Mesenchymal stem cell (in vitro differentiated cells and primary cell): ENCODE results near the gene USP47.

Experiments used
- DNase-seq: peaks from one replicate; pipeline ENCODE4 v3.0.0-alpha.2; 2013
- H2AFZ ChIP-seq: one replicate; pipeline ENCODE4 v1.6.1; 2013; ENCODE audit warnings: low read depth, mild to moderate bottlenecking, control low read depth, inconsistent platforms, low read length, moderate library complexity
- H2AK5ac ChIP-seq: 2 replicates; pipeline ENCODE4 v1.6.1; 2013; ENCODE audit warnings: low read length, moderate library complexity, mild to moderate bottlenecking, inconsistent platforms; ENCODE audit not compliant: severe bottlenecking
- H2BK120ac ChIP-seq: one replicate; pipeline ENCODE4 v1.6.1; 2013; ENCODE audit warnings: low read depth, mild to moderate bottlenecking, inconsistent platforms, low read length, moderate library complexity
- H2BK12ac ChIP-seq, 2 experiments: one replicate each; pipeline ENCODE4 v1.6.1; 2013; ENCODE audit warnings: inconsistent platforms in 2 of 2, low read length in 2 of 2, mild to moderate bottlenecking in 2 of 2, moderate library complexity in 2 of 2, control low read depth in 1 of 2
- H2BK15ac ChIP-seq: one replicate; pipeline ENCODE4 v1.6.1; 2013; ENCODE audit warnings: mild to moderate bottlenecking, low read depth, inconsistent platforms; ENCODE audit not compliant: poor library complexity, severe bottlenecking
- H2BK5ac ChIP-seq: 2 replicates; pipeline ENCODE4 v1.6.1; 2013; ENCODE audit warnings: low read depth, mild to moderate bottlenecking, low read length, control low read depth, inconsistent platforms; ENCODE audit not compliant: poor library complexity, severe bottlenecking
- H3K14ac ChIP-seq, 2 experiments: one replicate each; pipeline ENCODE4 v1.6.1; 2013; ENCODE audit warnings: inconsistent platforms in 2 of 2, low read length in 2 of 2, control low read depth in 1 of 2, mild to moderate bottlenecking in 1 of 2, moderate library complexity in 1 of 2
- H3K18ac ChIP-seq, 2 experiments: one replicate each; pipeline ENCODE4 v1.6.1; 2013; ENCODE audit warnings: inconsistent platforms in 2 of 2, low read length in 2 of 2, control low read depth in 1 of 2, low read depth in 1 of 2, mild to moderate bottlenecking in 1 of 2
- H3K23ac ChIP-seq, 2 experiments: one replicate each; pipeline ENCODE4 v1.6.1; 2013; ENCODE audit warnings: inconsistent platforms in 2 of 2, low read length in 2 of 2, mild to moderate bottlenecking in 2 of 2, moderate library complexity in 2 of 2, control low read depth in 1 of 2
- H3K27ac ChIP-seq: 2 replicates; pipeline ENCODE4 v1.5.1; 2013; ENCODE audit warnings: mild to moderate bottlenecking, moderate library complexity, low read length, control low read depth, inconsistent platforms; ENCODE audit not compliant: poor library complexity, severe bottlenecking
- H3K27me3 ChIP-seq, 2 experiments: 2 replicates each; pipeline versions ENCODE4 v1.6.1 to v1.7.0; 2013; ENCODE audit warnings: low read length in 2 of 2, mild to moderate bottlenecking in 2 of 2, moderate library complexity in 2 of 2, control low read depth in 1 of 2, inconsistent platforms in 1 of 2; ENCODE audit not compliant: control insufficient read depth in 1 of 2, insufficient read depth in 1 of 2
- H3K36me3 ChIP-seq, 2 experiments: 2 replicates each; pipeline versions ENCODE4 v1.6.1 to v1.7.0; 2013; ENCODE audit warnings: low read length in 2 of 2, control low read depth in 1 of 2, inconsistent platforms in 1 of 2, low read depth in 1 of 2, mild to moderate bottlenecking in 1 of 2; ENCODE audit not compliant: insufficient read depth in 2 of 2, control insufficient read depth in 1 of 2
- H3K4ac ChIP-seq, 2 experiments: one replicate each; pipeline ENCODE4 v1.6.1; 2013; ENCODE audit warnings: inconsistent platforms in 2 of 2, low read length in 2 of 2, mild to moderate bottlenecking in 2 of 2, moderate library complexity in 2 of 2, control low read depth in 1 of 2, low read depth in 1 of 2
- H3K4me1 ChIP-seq: 2 replicates; pipeline ENCODE4 v1.6.1; 2013; ENCODE audit warnings: low read depth, low read length, control low read depth; ENCODE audit not compliant: control insufficient read depth, insufficient read depth
- H3K4me2 ChIP-seq: 2 replicates; pipeline ENCODE4 v1.6.1; 2013; ENCODE audit warnings: low read length, mild to moderate bottlenecking, inconsistent platforms; ENCODE audit not compliant: poor library complexity, severe bottlenecking
- H3K4me3 ChIP-seq, 2 experiments: 2 replicates each; pipeline versions ENCODE4 v1.5.1 to v1.7.0; 2013; ENCODE audit warnings: low read length in 2 of 2, mild to moderate bottlenecking in 2 of 2, control low read depth in 1 of 2, low read depth in 1 of 2; ENCODE audit not compliant: insufficient read depth in 1 of 2
- H3K79me1 ChIP-seq: replicated peaks from 2 replicates; pipeline ENCODE4 v1.6.1; 2013; ENCODE audit warnings: mild to moderate bottlenecking, control low read depth, low read length, inconsistent platforms; ENCODE audit not compliant: poor library complexity, severe bottlenecking
- H3K9ac ChIP-seq: 2 replicates; pipeline ENCODE4 v1.7.0; 2013; ENCODE audit warnings: mild to moderate bottlenecking, low read length, moderate library complexity
- H3K9me3 ChIP-seq: 2 replicates; pipeline ENCODE4 v1.7.0; 2013; ENCODE audit warnings: mild to moderate bottlenecking, low read length; ENCODE audit not compliant: control insufficient read depth
- H4K8ac ChIP-seq: one replicate; pipeline ENCODE4 v1.6.1; 2013; ENCODE audit warnings: inconsistent platforms, mild to moderate bottlenecking, low read length, moderate library complexity
- H4K91ac ChIP-seq: one replicate; pipeline ENCODE4 v1.6.1; 2013; ENCODE audit warnings: mild to moderate bottlenecking, low read length, inconsistent platforms
- WGBS: methylation state at CpG from one replicate; pipeline ENCODE4 v1.1.7; 2013; ENCODE audit warnings: mixed read lengths; 5-methylcytosine and 5-hydroxymethylcytosine counted together

USP47 gene

DNA sequence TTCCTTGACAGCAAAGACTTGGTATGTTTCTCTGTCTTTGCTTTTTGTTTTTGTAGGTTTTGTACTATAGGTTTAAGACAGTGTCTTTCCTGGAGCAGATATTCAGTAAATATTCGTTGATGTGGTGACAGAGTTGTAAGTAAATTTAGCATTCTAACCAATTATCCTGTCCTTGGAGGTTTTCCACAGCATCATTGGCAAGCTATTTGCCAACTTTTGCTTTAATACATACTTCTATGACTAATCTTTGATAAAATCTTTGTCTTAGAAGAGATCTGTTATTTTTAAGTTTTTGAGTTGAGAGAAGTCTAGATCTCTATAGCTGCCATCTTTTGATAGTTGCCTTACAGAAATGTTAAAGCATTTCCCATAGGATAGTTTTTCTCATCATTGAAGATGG, 3.8 kb downstream of the USP47 start:
- Histone ChIP-seq H2BK120ac (no peak overlapping the region), H3K4me3 (peak overlapping the region in 1 of 2 experiments; percentile 43), H3K4ac (no peak overlapping the region), H4K91ac (no peak overlapping the region), H2BK12ac (no peak overlapping the region), H3K4me2 (no peak overlapping the region), H3K23ac (no peak overlapping the region), H3K36me3 (peaks cover 0 to under 1% of the 10 kb centered on the region in 2 experiments), H3K27me3 (no peaks in the 10 kb centered on the region), H3K4me1 (peaks cover 5% of the 10 kb centered on the region), H3K79me1 (no peaks in the 10 kb centered on the region), H2AK5ac (no peak overlapping the region), H3K27ac (no peak overlapping the region), H3K9me3 (no peaks in the 10 kb centered on the region), H3K9ac (no peak overlapping the region), H4K8ac (no peak overlapping the region), H2BK5ac (no peak overlapping the region), H2BK15ac (no peak overlapping the region), H3K18ac (no peak overlapping the region), H2AFZ (no peak overlapping the region), H3K14ac (no peak overlapping the region)
- WGBS = 80% methylated on average over 1 of the region's 1 CpG
- no peak for DNase-seq

DNA sequence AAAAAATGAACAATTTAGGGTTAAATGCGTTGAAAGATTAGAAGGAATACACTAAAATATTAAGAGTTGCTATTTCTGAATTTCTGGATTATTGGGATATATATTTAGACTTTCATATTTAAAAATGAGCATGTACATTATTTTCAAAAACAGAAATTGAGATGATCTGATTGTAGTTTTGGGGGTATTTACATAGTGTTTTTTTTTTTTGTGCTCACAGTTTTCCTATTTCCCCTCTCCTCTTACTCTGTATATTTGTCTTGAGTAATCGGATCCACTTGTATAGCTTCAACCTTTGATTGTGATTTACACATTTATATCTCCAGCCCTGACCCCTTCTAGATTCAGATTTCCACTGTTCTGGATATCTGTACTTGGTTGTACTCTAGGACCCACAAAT, 5.3 kb downstream of the USP47 start:
- Histone ChIP-seq H3K27me3 (no peaks in the 10 kb centered on the region), H4K8ac (no peak overlapping the region), H3K79me1 (no peaks in the 10 kb centered on the region), H3K18ac (no peak overlapping the region), H3K23ac (no peak overlapping the region), H2BK5ac (no peak overlapping the region), H2AK5ac (no peak overlapping the region), H3K9me3 (no peaks in the 10 kb centered on the region), H3K4me3 (no peak overlapping the region), H3K36me3 (peaks cover 0 to 3% of the 10 kb centered on the region in 2 experiments), H2BK12ac (no peak overlapping the region), H3K9ac (no peak overlapping the region), H3K4me1 (peaks cover 3% of the 10 kb centered on the region), H2AFZ (no peak overlapping the region), H3K27ac (no peak overlapping the region), H3K4me2 (no peak overlapping the region), H2BK15ac (no peak overlapping the region), H2BK120ac (no peak overlapping the region), H4K91ac (no peak overlapping the region), H3K14ac (no peak overlapping the region), H3K4ac (no peak overlapping the region)
- DNase-seq = no peak
- 94% methylated on average over 2 of the region's 2 CpGs for WGBS

DNA sequence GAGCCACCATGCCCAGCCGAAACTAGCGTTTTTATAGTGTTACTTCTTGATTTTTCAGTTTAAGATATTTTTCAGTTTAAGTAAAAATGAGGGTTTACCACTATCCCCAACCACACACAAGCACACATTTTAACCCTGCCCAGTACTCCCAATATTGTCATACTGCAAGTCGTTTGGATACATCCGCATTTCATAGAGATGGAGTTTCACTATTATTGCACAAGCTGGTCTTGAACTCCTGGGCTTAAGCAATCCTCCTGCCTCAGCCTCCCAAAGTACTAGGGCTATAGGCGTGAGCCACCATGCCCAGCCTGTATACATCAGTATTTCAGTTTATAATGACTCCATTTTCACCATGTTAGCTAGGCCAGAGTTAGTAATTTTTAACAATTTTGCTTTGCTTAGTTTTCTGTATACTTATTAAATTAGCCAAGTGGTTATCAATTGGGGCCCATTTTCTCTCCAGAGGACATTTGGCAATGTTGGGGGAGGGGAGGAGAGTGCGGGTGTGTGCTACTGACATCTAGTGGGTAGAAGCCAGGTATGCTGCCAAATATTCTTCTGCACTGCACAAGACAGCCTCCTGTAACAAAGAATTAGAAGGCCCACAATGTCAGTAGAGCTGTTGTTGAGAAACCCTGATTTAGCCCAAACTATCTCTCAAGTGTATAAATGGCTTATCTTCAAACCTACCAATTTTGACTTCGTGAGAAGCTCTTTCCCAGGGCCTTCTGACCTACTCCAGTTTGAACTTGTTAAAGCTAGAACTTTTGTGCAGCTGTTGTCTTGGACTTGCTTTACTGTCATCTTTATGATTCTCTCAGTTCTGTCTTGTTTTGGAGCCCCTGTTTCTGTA, 7.3 kb downstream of the USP47 start:
- no peaks in the 10 kb centered on the region for H3K27me3 ChIP-seq
- no peak overlapping the region for H2BK12ac ChIP-seq
- DNase-seq = peak; percentile 69
- H2BK120ac ChIP-seq = no peak overlapping the region
- H2BK5ac ChIP-seq = no peak overlapping the region
- H4K8ac ChIP-seq = no peak overlapping the region
- no peak overlapping the region for H3K4me2 ChIP-seq
- WGBS = 63% methylated on average over 4 of the region's 7 CpGs
- H2BK15ac ChIP-seq = no peak overlapping the region
- H3K18ac ChIP-seq = peak overlapping the region in 1 of 2 experiments; percentile 24
- no peak overlapping the region for H3K23ac ChIP-seq
- H3K14ac ChIP-seq = no peak overlapping the region
- peak overlapping the region; percentile 56 for H3K9ac ChIP-seq
- no peak overlapping the region for H2AFZ ChIP-seq
- no peaks in the 10 kb centered on the region for H3K79me1 ChIP-seq
- H2AK5ac ChIP-seq = no peak overlapping the region
- peak overlapping the region in 1 of 2 experiments; percentile 51 for H3K4ac ChIP-seq
- H4K91ac ChIP-seq = no peak overlapping the region
- H3K9me3 ChIP-seq = no peaks in the 10 kb centered on the region
- H3K4me1 ChIP-seq = peaks cover 3% of the 10 kb centered on the region
- H3K27ac ChIP-seq = no peak overlapping the region
- H3K4me3 ChIP-seq = peak overlapping the region in 1 of 2 experiments; percentile 5
- peaks cover 0 to 3% of the 10 kb centered on the region in 2 experiments for H3K36me3 ChIP-seq

DNA sequence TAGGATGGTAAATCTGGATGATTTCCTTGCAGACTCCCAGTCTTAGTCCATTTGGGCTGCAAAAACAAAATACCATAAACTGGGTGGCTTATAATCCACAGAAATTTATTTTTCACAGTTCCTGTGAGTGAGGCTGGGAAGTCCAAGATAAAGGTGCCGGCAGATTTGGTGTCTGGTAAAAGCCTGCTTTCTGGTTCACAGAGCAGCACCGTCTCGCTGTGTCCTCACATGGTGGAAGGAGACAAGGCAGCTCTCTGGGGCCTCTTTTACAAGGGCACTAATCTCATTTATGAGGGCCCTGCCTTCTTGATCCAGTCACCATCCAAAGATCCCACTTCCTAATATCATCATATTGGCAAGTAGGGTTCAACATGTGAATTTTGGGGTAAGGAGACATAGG, 8.9 kb downstream of the USP47 start:
- no peak overlapping the region for H3K4ac ChIP-seq
- no peak overlapping the region for H3K4me2 ChIP-seq
- H3K27ac ChIP-seq = no peak overlapping the region
- peak overlapping the region; percentile 56 for H3K9ac ChIP-seq
- H3K18ac ChIP-seq = peak overlapping the region in 1 of 2 experiments; percentile 70
- peaks cover 3% of the 10 kb centered on the region for H3K4me1 ChIP-seq
- no peak overlapping the region for H4K91ac ChIP-seq
- 85% methylated on average over 3 of the region's 3 CpGs for WGBS
- H3K27me3 ChIP-seq = no peaks in the 10 kb centered on the region
- H2BK5ac ChIP-seq = no peak overlapping the region
- H2AFZ ChIP-seq = no peak overlapping the region
- peaks cover 0 to 3% of the 10 kb centered on the region in 2 experiments for H3K36me3 ChIP-seq
- no peak for DNase-seq
- no peak overlapping the region for H3K23ac ChIP-seq
- no peak overlapping the region for H3K14ac ChIP-seq
- no peak overlapping the region for H4K8ac ChIP-seq
- H3K79me1 ChIP-seq = no peaks in the 10 kb centered on the region
- H2AK5ac ChIP-seq = no peak overlapping the region
- H2BK120ac ChIP-seq = no peak overlapping the region
- H3K4me3 ChIP-seq = no peak overlapping the region
- no peaks in the 10 kb centered on the region for H3K9me3 ChIP-seq
- H2BK12ac ChIP-seq = no peak overlapping the region
- H2BK15ac ChIP-seq = no peak overlapping the region
